Stimulated activated CD8-positive, alpha-beta memory T cell treated with anti-CD3 and anti-CD28 coated beads, Interleukin-4, amount 100 ng/mL, for 24 hours (primary cell): Measurements from ENCODE around the gene CFAP299.
"Not testable (repeated sequence)": the region's sequence is repeated elsewhere in the genome, so short reads cannot be mapped to it uniquely, and the experiment has no call there.

Experiments
- DNase-seq: peaks from one replicate; pipeline ENCODE4 v3.0.0-alpha.2; 2020; ENCODE audit warnings: low read depth

CFAP299 gene

GRCh38 chr4:80388284-80388607 is 52.7 kb downstream of the CFAP299 start:
- no peak for DNase-seq

DNA sequence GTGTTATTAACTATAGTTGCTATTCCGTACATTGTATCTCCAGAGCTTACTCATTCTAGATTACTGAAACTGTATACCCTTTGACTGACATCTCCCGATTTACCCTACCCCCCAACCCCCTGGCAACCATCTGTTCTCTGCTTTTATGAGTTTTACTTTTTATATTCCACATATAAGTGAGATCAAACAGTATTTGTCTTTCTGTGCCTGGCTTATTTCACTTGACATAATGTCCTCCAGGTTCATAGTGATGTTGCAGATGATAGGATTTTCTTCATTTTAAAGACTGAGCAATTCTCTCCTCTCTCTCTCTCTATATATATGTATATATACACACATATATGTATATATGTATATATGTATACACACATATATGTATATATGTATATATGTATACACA is 54.6 kb downstream of the CFAP299 start:
- no peak for DNase-seq

DNA sequence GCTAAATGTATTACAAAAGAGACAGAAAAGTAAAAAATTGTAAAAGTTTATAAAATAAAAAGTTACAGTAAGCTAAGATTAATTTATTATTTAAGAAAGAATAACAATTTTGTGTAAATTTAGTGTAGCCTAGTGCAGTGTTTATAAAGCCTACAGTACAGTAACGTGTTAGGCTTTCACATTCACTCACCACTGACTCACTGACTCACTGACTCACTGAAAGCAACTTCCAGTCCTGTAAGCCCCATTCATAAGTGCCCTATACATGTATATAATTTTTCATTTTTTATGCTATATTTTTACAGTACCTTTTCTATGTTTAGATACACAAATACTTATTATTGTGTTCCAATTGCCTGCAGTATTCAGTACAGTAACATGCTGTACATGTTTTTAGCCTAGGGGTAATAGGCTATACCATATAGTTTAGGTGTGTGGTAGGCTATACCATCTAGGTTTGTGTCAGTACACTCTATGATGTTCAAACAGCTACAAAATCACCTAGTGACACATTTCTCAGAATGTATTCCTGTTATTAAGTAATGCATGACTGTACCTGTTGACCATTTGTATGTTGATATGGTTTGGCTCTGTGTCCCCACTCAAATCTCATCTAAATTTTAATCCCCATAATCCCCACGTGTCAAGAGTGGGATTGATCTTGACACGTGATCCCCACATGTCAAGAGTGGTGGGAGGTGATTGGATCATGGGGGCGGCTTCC is 57.9 kb downstream of the CFAP299 start:
- no peak for DNase-seq

DNA sequence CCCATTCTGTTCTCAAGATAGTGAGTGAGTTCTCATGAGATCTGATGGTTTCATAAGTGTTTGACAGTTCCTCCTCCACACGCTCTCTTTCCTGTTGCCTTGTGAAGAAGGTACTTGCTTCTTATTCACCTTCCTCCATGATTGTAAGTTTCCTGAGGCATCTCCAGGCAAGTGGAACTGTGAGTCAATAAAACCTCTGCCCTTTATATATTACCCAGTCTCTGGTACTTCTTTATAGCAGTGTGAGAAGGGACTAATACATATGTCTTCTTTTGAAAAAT is 58.4 kb downstream of the CFAP299 start:
- DNase-seq = no peak

DNA sequence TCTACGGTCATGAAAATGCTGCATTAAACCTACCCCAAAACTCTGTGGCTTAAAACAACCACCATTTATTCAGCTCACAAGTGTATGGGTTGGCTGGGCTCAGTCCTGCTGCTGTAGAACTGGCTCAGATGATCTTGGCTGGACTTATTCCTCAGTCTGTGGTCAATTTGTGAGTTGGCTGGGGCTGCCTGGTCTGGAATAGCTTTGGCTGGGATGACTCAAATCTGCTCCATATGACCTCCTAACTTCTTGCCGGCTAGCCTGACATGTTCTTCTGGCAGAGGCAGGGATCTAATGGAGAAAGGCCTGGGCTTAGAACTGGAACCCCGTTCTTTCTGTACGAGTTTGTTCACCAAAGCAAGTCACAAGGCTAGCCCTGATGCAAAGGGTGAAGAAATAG is 71.7 kb downstream of the CFAP299 start:
- DNase-seq = no peak

GRCh38 chr4:80409809-80410208 is 74.3 kb downstream of the CFAP299 start:
- no peak for DNase-seq

DNA sequence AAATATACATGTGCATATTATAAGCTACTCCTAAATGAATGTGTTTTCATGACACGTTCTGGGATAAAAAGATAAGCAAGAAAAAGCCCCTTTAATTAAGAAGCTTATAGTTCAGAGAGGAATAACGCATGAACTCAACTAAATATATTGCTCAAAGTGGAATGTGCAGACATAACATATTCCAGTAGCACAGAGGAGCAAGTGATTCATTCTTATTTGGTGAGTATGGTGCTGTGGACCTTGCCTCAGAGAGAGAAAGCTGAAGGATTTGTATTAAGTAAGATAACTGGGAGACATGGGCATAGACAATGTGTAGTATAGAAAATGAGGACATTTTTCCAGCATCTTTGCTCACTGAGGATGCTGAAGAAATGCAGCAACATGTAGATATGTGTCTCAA is 76.8 kb downstream of the CFAP299 start:
- no peak for DNase-seq

- no peak for DNase-seq
These were observed 77.6 kb downstream of the CFAP299 start for GRCh38 chr4:80413086-80413485.

DNA sequence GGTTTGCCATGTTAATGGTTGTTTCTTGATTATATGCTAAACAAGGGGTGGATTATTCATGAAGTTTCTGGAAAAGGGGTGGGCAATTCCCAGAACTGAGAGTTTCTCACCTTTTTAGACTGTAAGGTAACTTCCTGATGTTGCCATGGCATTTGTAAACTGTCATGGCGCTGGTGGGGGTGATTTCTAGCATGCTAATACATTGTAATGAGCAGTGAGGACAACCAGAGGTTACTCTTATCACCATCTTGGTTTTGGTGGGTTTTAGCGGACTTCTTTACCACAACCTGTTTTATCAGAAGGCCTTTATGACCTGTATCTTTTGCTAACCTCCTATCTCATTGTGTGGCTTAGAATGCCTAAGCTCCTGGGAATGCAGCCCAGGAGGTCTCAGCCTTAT is 81.5 kb downstream of the CFAP299 start:
- DNase-seq = no peak

DNA sequence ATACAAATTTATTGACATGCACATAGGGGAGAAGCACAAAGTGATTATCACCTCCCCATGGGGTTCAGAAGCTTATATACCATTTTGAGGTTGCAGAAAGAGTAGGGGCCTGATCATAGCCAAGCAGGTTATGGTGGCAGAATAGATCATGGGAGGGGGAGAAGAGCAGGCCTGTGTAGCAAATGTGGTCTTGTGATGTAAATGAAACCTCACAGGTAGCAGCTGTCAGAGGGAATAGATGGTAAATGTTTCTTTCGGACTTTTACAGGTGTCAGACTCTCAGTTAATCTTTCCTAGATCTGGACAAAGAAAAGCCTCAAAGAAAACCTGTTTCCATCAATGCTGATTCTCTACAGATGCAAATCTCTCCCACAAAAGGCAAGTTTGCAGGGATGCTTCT is 84.4 kb downstream of the CFAP299 start:
- DNase-seq = no peak

DNA sequence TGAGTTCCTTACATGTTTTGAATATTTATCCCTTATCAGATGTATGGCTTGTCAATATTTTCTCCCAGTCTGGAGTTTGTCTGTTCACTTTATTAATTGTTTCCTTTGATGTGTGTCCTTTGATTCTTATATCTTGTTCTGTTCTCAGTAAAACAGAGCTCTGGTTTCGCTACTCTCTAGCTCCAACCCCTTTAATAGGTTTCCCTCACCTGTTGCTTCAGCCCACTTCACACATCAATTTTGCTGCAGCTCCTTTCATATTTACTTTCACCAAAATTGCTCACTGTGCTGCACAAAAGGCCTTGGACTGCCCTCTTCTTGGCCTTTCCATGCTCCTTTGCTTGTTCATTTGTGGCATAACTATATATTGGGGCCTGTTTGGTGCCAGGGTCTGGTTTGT is 85.1 kb downstream of the CFAP299 start:
- no peak for DNase-seq

- DNase-seq = no peak
These were observed 87.3 kb downstream of the CFAP299 start for GRCh38 chr4:80422727-80423404.

DNA sequence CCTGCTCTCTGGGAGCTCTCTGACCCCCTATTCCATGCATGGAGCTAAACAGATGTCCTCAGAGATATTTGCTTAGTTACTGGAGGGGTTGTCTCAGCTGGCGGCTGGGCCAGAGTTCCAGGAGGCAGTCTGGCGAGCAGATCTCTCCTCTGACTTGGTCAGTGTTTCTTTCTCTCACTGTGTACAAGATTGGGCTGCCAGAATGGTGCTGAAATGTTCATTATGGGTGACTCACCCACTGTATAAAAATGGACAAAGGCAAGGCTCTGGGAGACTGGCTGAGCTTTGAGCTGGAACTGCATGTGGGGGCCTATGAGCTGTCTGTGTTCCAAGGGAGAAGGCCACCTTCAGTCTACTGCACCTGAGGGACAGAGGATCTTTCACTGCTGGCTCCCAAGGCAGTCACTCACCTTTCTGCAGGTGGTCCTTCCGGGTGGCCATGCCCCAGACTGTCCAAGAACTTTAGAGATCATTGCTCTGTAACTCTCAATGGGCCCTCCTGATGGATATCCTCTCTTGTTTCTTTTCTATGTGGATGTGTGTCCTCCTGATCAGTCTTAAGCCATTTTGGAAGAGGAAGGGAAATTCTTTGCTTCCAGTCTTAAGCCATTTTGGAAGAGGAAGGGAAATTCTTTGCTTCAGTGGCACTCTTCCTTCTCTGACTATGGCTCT is 88.2 kb downstream of the CFAP299 start:
- DNase-seq = no peak

DNA sequence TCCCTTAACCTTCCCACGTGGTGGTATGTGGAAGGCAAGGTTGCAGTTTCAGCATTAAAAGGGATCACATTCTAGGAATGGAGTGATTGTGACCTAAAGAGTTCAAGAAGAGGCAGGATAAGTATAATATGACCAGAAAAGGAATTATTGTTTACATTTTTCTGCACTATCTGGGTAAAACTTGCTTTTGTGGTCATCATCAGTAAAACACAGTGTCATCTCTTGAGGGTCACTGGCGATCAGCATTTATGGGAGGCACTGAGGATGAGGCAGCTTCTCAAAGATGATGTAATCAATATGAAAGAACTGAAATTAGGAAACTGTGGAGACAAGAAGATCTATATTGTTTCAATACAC is 88.7 kb downstream of the CFAP299 start:
- DNase-seq = no peak

- DNase-seq = no peak
These were observed 89.9 kb downstream of the CFAP299 start for GRCh38 chr4:80425124-80426100.

DNA sequence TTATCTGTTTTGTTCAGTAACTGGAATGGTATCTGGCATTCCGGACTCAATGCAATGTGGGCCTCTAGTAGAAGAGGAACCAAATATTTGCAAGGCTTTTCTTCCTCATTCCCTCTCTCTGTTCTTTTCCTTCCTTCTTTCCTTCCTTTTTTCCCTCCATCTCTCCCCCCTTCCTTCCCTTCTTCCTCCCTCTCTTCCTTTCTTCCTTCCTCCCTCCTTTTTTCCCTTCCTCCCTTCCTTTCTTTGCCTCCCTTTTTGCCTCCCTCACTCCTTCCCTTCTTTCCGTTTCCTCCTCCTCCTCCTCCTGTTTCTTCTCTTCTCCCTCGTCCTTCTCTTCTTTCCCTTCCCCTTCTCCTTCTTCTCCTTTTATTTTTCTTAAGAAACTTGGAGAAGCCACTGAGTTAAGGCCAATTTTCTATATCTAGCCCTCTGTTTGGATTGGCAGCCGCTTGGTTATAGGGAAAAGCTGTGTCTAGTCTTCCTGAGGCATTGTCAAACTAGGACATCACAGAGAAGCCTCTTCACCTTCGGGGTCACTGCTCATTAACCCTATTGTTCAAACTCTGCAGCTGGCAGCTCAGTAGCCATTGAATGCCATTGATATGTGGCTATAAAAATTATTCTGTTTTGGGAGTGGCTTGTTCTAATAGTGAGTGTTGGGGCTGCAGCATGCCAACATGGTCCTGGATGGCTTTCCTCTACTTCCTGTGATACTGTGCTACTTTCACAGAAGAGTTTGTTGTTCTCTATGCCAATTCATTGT is 95.9 kb downstream of the CFAP299 start:
- no peak for DNase-seq

GRCh38 chr4:80434238-80434637 is 98.7 kb downstream of the CFAP299 start:
- no peak for DNase-seq

GRCh38 chr4:80438016-80438415 is 102.5 kb downstream of the CFAP299 start:
- no peak for DNase-seq

DNA sequence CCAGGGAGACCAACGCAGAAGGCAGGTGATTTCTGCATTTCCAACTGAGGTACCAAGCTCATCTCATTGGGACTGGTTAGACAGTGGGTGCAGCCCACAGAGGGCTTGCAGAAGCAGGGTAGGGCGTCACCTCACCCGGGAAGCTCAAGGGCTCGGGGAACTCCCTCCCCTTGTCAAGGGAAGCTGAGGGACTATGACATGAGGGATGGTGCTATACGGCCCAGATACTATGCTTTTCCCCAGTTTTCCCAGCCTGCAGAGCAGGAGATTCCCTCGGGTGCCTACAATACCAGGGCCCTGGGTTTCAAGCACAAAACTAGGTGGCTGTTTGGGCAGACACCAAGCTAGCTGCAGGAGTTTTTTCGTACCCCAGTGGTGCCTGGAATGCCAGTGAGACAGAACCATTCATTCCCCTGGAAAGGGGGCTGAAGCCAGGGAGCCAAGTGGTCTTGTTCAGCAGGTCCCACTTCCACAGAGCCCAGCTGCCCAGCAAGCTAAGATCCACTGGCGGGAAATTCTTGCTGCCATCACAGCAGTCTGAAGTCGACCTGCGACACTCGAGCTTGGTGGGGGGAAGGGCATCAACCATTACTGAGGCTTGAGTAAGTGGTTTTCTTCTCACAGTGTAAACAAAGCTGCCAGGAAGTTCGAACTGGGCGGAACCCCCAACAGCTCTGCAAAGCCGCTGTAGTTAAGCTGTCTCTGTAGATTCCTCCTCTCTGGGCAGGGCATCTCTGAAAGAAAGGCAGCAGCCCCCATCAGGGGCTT is 103.9 kb downstream of the CFAP299 start:
- not testable (repeated sequence) for DNase-seq

GRCh38 chr4:80446248-80446647 is 110.7 kb downstream of the CFAP299 start:
- no peak for DNase-seq

DNA sequence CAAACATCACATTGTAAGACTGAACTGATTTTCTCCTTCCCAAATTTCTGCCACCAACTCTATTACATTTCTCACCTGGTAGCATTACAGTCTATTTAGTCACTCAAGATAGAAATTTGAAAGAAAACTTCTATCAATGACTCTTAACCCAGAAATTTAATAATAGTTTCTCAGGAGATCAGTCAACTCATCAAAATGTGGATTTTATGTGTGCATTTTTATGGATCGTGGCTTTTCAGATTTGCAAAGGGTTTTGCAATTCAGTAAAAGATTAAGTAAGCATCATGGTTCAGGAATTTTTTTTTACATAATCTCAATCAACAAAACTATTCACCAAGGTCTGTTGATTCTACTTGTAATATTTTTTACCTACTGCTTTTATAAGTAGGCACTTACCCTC is 111.1 kb downstream of the CFAP299 start:
- DNase-seq = no peak
